Panc1 (cell line): Measurements from ENCODE around the gene STK31. TPM values are rescaled to one million over a fixed set of nuclear protein-coding genes. Genes with fewer than 3 reads are reported as not detected.
"Not testable (repeated sequence)": the region's sequence is repeated elsewhere in the genome, so short reads cannot be mapped to it uniquely, and the experiment has no call there.

Experiments
- ATAC-seq: fragments of 200-7000 bp; cut with Tn5 transposase; 2 replicates; pipeline ENCODE4 v1.9.1; 2020; ENCODE audit warnings: mild to moderate bottlenecking, moderate library complexity
- BruUV-seq: library from RNA; stranded (reverse); fragments of 400-500 nt; replicated peaks from 2 replicates; lab custom pipeline; 2021; lab: Mats Ljungman, UMichigan
- CTCF ChIA-PET: fragments of 300-600 bp; sonication (Branson Sonifier 250); formaldehyde crosslinking; loops from one replicate; lab custom pipeline; 2022; ENCODE audit warnings: antibody characterized with exemption; lab: Charles Lee
- POLR2A ChIA-PET: fragments of 300-600 bp; sonication (Branson Sonifier 250); formaldehyde crosslinking; loops from one replicate; lab custom pipeline; 2022; ENCODE audit warnings: antibody characterized with exemption; lab: Charles Lee
- DNase-seq: peaks from one replicate; pipeline ENCODE4 v3.0.0-alpha.2; 2010; ENCODE audit warnings: low read depth, low spot score
- H3K27ac ChIP-seq: 2 replicates; pipeline ENCODE4 v1.5.1; 2011; ENCODE audit warnings: mild to moderate bottlenecking, low read length, inconsistent platforms
- H3K27me3 ChIP-seq: fragments of 200-500 bp; sonication (Bioruptor generic); 2 replicates; pipeline ENCODE4 v1.6.0; 2014; ENCODE audit warnings: low read length, inconsistent platforms; ENCODE audit not compliant: control insufficient read depth, insufficient read depth
- H3K36me3 ChIP-seq: fragments of 200-500 bp; sonication (Bioruptor generic); 2 replicates; pipeline ENCODE4 v1.5.1; 2014; ENCODE audit warnings: inconsistent platforms, mild to moderate bottlenecking, low read length, moderate library complexity; ENCODE audit not compliant: control insufficient read depth, insufficient read depth
- H3K4me1 ChIP-seq: 2 replicates; pipeline ENCODE4 v1.5.1; 2011; ENCODE audit warnings: inconsistent platforms, mild to moderate bottlenecking, low read length, moderate library complexity; ENCODE audit not compliant: control insufficient read depth, insufficient read depth
- H3K4me3 ChIP-seq, 2 experiments: 2 replicates each; pipeline ENCODE4 v1.5.1; 2011 to 2012; ENCODE audit warnings: low read depth in 2 of 2, low read length in 2 of 2, mild to moderate bottlenecking in 2 of 2, inconsistent platforms in 1 of 2, moderate library complexity in 1 of 2
- H3K9me3 ChIP-seq: fragments of 200-500 bp; sonication (Bioruptor generic); 2 replicates; pipeline ENCODE4 v1.5.1; 2014; ENCODE audit warnings: low read depth, mild to moderate bottlenecking, inconsistent platforms, low read length, moderate library complexity; ENCODE audit not compliant: control insufficient read depth, insufficient read depth
- CTCF ChIP-seq: fragments of 450-650 bp; IDR thresholded peaks from 2 replicates; pipeline ENCODE4 v1.5.1; 2017; ENCODE audit warnings: mild to moderate bottlenecking
- POLR2AphosphoS5 ChIP-seq: IDR thresholded peaks from 2 replicates; pipeline ENCODE4 v1.6.1; 2012; ENCODE audit warnings: mild to moderate bottlenecking, low read depth, low read length, moderate library complexity
- SIN3A ChIP-seq: IDR thresholded peaks from 2 replicates; pipeline ENCODE4 v1.6.1; 2012; ENCODE audit warnings: low read depth, mild to moderate bottlenecking, low read length, moderate library complexity, borderline replicate concordance; ENCODE audit not compliant: insufficient read depth
- TCF7L2 ChIP-seq: IDR thresholded peaks from 2 replicates; pipeline ENCODE4 v1.6.1; 2011; ENCODE audit warnings: mild to moderate bottlenecking, low read depth, low read length, inconsistent platforms
- in situ Hi-C: cut with HindIII; loops from 2 replicates; pipeline ENCODE4 v1.10.0; 2016; ENCODE audit warnings: low sequenced_read_pairs, low pct_unique_long_range_greater_than_20kb
- intact Hi-C: fragments of 100-400 bp; cut with micrococcal nuclease; formaldehyde crosslinking; loops from one replicate; pipeline ENCODE4 v1.10.0; 2022; ENCODE audit not compliant: unreplicated experiment
- total RNA-seq: library from RNA; stranded (reverse); gene quantifications from one replicate; pipeline ENCODE4 v1.2.1, GENCODE V29; 2021; ENCODE audit not compliant: unreplicated experiment
- TF ChIP-seq, protein P1 (sequence below), 2 experiments: IDR thresholded peaks; 2 replicates each; pipeline ENCODE4 v1.6.1; 2011 to 2012; ENCODE audit warnings: low read depth in 2 of 2, control low read depth in 1 of 2, low read length in 1 of 2, mild to moderate bottlenecking in 1 of 2, moderate library complexity in 1 of 2; ENCODE audit not compliant: insufficient read depth in 1 of 2

Gene STK31
- total RNA-seq, 1 experiment from 2014 or later: 1.0 TPM

- in situ Hi-C loops: no loop called here
- CTCF ChIA-PET: interaction anchor here (0.6 to 1.1 kb wide), 2 partner anchors 65 to 475 kb away, joined by 3 to 4 read pairs; no protein-coding TSS in a partner anchor
Measured at GRCh38 chr7:23679898-23680413, 30.1 kb upstream of the STK31 start, which contains the start of gene FAM221A. FAM221A (plus strand) TSS chr7:23680199; CDS start chr7:23680219, 20 bp downstream.

GRCh38 chr7:23680414-23681405 is 29.3 kb upstream of the STK31 start:
- POLR2A ChIA-PET: no interaction called here
- intact Hi-C loops (no loop called here), in situ Hi-C loops (no loop called here)
- Histone ChIP-seq H3K36me3 (no peaks in the 10 kb centered on the region), H3K9me3 (no peaks in the 10 kb centered on the region), H3K27me3 (no peaks in the 10 kb centered on the region), H3K4me3 (peak overlapping the region; percentile 67 to 70), H3K4me1 (peaks cover 10% of the 10 kb centered on the region), H3K27ac (peak overlapping the region; percentile 73)
- DNase-seq (no peak), ATAC-seq (peak; percentile 67)
- CTCF ChIA-PET: interaction anchor here (0.6 to 1.1 kb wide), 2 partner anchors 66 to 476 kb away, joined by 3 to 4 read pairs; no protein-coding TSS in a partner anchor
- no TSS peak for BruUV-seq
- TF ChIP-seq SIN3A (0 out of 2 replicates have a peak, but pooled peaks have one; percentile 46), TCF7L2 (peak; percentile 60), POLR2AphosphoS5 (no peak), CTCF (no peak)
- TF ChIP-seq, protein P1, sequence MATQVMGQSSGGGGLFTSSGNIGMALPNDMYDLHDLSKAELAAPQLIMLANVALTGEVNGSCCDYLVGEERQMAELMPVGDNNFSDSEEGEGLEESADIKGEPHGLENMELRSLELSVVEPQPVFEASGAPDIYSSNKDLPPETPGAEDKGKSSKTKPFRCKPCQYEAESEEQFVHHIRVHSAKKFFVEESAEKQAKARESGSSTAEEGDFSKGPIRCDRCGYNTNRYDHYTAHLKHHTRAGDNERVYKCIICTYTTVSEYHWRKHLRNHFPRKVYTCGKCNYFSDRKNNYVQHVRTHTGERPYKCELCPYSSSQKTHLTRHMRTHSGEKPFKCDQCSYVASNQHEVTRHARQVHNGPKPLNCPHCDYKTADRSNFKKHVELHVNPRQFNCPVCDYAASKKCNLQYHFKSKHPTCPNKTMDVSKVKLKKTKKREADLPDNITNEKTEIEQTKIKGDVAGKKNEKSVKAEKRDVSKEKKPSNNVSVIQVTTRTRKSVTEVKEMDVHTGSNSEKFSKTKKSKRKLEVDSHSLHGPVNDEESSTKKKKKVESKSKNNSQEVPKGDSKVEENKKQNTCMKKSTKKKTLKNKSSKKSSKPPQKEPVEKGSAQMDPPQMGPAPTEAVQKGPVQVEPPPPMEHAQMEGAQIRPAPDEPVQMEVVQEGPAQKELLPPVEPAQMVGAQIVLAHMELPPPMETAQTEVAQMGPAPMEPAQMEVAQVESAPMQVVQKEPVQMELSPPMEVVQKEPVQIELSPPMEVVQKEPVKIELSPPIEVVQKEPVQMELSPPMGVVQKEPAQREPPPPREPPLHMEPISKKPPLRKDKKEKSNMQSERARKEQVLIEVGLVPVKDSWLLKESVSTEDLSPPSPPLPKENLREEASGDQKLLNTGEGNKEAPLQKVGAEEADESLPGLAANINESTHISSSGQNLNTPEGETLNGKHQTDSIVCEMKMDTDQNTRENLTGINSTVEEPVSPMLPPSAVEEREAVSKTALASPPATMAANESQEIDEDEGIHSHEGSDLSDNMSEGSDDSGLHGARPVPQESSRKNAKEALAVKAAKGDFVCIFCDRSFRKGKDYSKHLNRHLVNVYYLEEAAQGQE (IDR thresholded peaks at IDR 0.05; ENCODE audit: insufficient read depth in 1 of 2, low read depth in 2 of 2, low read length in 1 of 2): no peak

More at GRCh38 chr7:23679898-23680413, 30.1 kb upstream of the STK31 start, which contains the start of gene FAM221A:
- H3K4me1 ChIP-seq: peaks cover 5% of the 10 kb centered on the region; the same call in 1 of the 2 replicates
- TF ChIP-seq, protein P1 (IDR thresholded peaks at IDR 0.05; ENCODE audit: insufficient read depth in 1 of 2, low read depth in 2 of 2, low read length in 1 of 2): no peak
- peak; percentile 96 for TF ChIP-seq CTCF
- TF ChIP-seq POLR2AphosphoS5: no peak
- peak; percentile 71; the same call in 1 of the 2 replicates for TF ChIP-seq SIN3A
- TF ChIP-seq TCF7L2: no peak
- H3K4me3 ChIP-seq: peak within 1 kb of the TSS; percentile 67 to 70
- peak within 1 kb of the TSS; percentile 73 for H3K27ac ChIP-seq
- intact Hi-C loops: no loop called here
- DNase-seq (peak; percentile 45), ATAC-seq (peak; percentile 99)
- H3K9me3 ChIP-seq: no peaks in the 10 kb centered on the region
- H3K36me3 ChIP-seq: no peaks in the 10 kb centered on the region
- POLR2A ChIA-PET: no interaction called here
- BruUV-seq: no TSS peak
- H3K27me3 ChIP-seq: no peaks in the 10 kb centered on the region

GRCh38 chr7:23684041-23684440 is 26.0 kb upstream of the STK31 start:
- H3K4me1 ChIP-seq: peaks cover 12% of the 10 kb centered on the region
- BruUV-seq, in situ Hi-C loops, ATAC-seq, H3K9me3 ChIP-seq, intact Hi-C loops, H3K27me3 ChIP-seq, H3K27ac ChIP-seq, POLR2A ChIA-PET, DNase-seq, H3K36me3 ChIP-seq, CTCF ChIA-PET, H3K4me3 ChIP-seq: not testable (repeated sequence)
